Measurements from ENCODE around the gene PIP5K1B. TPM values are rescaled to one million over a fixed set of nuclear protein-coding genes. Genes with fewer than 3 reads are reported as not detected.

The PIP5K1B gene
- total and polyA plus RNA-seq, 10 of the 15 experiments (the other 5 are each of a cell fraction or from before 2014, with no cell fraction given) = 6.8 to 16.3 (median 10.6) TPM

GRCh38 chr9:68711281-68711680, 6.2 kb downstream of the PIP5K1B start:
- CTCF ChIA-PET = no interaction called here
- FAIRE-seq = no peak
- DNase-seq (ENCODE audit: low read depth, low spot score) = no peak

GRCh38 chr9:68711932-68712331, 6.9 kb downstream of the PIP5K1B start:
- no peak for FAIRE-seq
- H3K4me2 ChIP-seq (ENCODE audit: control insufficient read depth, insufficient read depth) = no peak overlapping the region
- intact Hi-C loops (cut with micrococcal nuclease; ENCODE audit: unreplicated experiment) (no loop called here), in situ Hi-C loops (cut with MboI) (no loop called here)
- H3K27ac ChIP-seq (ENCODE audit: control insufficient read depth, insufficient read depth) = no peak overlapping the region
- ChIA-PET SMC1A (ENCODE audit: uncharacterized antibody, unreplicated experiment) (interaction anchor here (1.4 kb wide), 2 partner anchors 9 to 31 kb away, joined by 3 to 4 read pairs; no protein-coding TSS in a partner anchor), CTCF (no interaction called here), RAD21 (ENCODE audit: unreplicated experiment) (no interaction called here), POLR2A (no interaction called here)
- no peak for ATAC-seq
- WGBS (ENCODE audit: insufficient coverage, insufficient replicate concordance, low lambda C conversion rate, missing lambda C conversion rate) = 80% methylated on average over 5 of the region's 5 CpGs
- no peak overlapping the region for H2AFZ ChIP-seq (ENCODE audit: control insufficient read depth, low read depth, low read length)
- no peaks in the 10 kb centered on the region; the same call in 2 of the 3 replicates for H3K9me3 ChIP-seq (replicated peaks; ENCODE audit: control insufficient read depth, insufficient read depth, low read length)
- no peaks in the 10 kb centered on the region for H4K20me1 ChIP-seq (ENCODE audit: control insufficient read depth, insufficient read depth)
- TF ChIP-seq MTA2 (IDR thresholded peaks at IDR 0.05; ENCODE audit: low read depth) = no peak
- no peak for TF ChIP-seq FOS (IDR thresholded peaks at IDR 0.05; ENCODE audit: borderline replicate concordance, extremely low read depth, insufficient read length)
- TF ChIP-seq, protein P1, sequence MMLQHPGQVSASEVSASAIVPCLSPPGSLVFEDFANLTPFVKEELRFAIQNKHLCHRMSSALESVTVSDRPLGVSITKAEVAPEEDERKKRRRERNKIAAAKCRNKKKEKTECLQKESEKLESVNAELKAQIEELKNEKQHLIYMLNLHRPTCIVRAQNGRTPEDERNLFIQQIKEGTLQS (IDR thresholded peaks at IDR 0.05; ENCODE audit: borderline replicate concordance, extremely low read depth, low read depth, low read length) = no peak
- no peak for TF ChIP-seq SMARCA5 (IDR thresholded peaks at IDR 0.05)
- no peak for TF ChIP-seq STAT3 (IDR thresholded peaks at IDR 0.05; ENCODE audit: low read depth, low read length)
- no peak for TF ChIP-seq GATAD2B (conservative IDR thresholded peaks at IDR 0.05; ENCODE audit: low read depth)
- no peak for TF ChIP-seq BCL11A (IDR thresholded peaks at IDR 0.05; ENCODE audit: low read depth, low read length)
- H3K79me2 ChIP-seq (ENCODE audit: control insufficient read depth, insufficient read depth, low read length) = peaks cover 37% of the 10 kb centered on the region
- H3K9ac ChIP-seq (ENCODE audit: control insufficient read depth, insufficient read depth, low read length) = no peak overlapping the region
- BruUV-seq (replicated peaks) = no TSS peak
- no peak overlapping the region for H3K4me3 ChIP-seq
- H3K27me3 ChIP-seq (replicated peaks in 1 of 2; ENCODE audit: control insufficient read depth in 2 of 2, insufficient read depth in 2 of 2, low read length in 1 of 2) = no peaks in the 10 kb centered on the region
- peaks cover 26% of the 10 kb centered on the region for H3K4me1 ChIP-seq (ENCODE audit: control insufficient read depth, insufficient read depth, low read length)
- no peak for DNase-seq (ENCODE audit: low read depth, low spot score)
- H3K36me3 ChIP-seq (ENCODE audit: control insufficient read depth in 2 of 2, insufficient read depth in 2 of 2, low read length in 1 of 2) = no peaks in the 10 kb centered on the region; a peak in 2 of 4 replicates

More at GRCh38 chr9:68711281-68711680, 6.2 kb downstream of the PIP5K1B start:
- 52% methylated on average over 2 of the region's 2 CpGs for WGBS (ENCODE audit: insufficient coverage, insufficient replicate concordance, low lambda C conversion rate, missing lambda C conversion rate)
- Histone ChIP-seq H2AFZ (ENCODE audit: control insufficient read depth, low read depth, low read length) (no peak overlapping the region), H4K20me1 (ENCODE audit: control insufficient read depth, insufficient read depth) (no peaks in the 10 kb centered on the region), H3K27me3 (replicated peaks in 1 of 2; ENCODE audit: control insufficient read depth in 2 of 2, insufficient read depth in 2 of 2, low read length in 1 of 2) (no peaks in the 10 kb centered on the region), H3K9ac (ENCODE audit: control insufficient read depth, insufficient read depth, low read length) (no peak overlapping the region), H3K4me3 (no peak overlapping the region), H3K36me3 (ENCODE audit: control insufficient read depth in 2 of 2, insufficient read depth in 2 of 2, low read length in 1 of 2) (no peaks in the 10 kb centered on the region; a peak in 2 of 4 replicates), H3K4me1 (ENCODE audit: control insufficient read depth, insufficient read depth, low read length) (peaks cover 26% of the 10 kb centered on the region), H3K4me2 (ENCODE audit: control insufficient read depth, insufficient read depth) (no peak overlapping the region), H3K27ac (ENCODE audit: control insufficient read depth, insufficient read depth) (no peak overlapping the region), H3K79me2 (ENCODE audit: control insufficient read depth, insufficient read depth, low read length) (peaks cover 44% of the 10 kb centered on the region), H3K9me3 (replicated peaks; ENCODE audit: control insufficient read depth, insufficient read depth, low read length) (no peaks in the 10 kb centered on the region; the same call in 2 of the 3 replicates)
- ChIA-PET POLR2A (no interaction called here), RAD21 (ENCODE audit: unreplicated experiment) (no interaction called here), SMC1A (ENCODE audit: uncharacterized antibody, unreplicated experiment) (interaction anchor here (1.4 kb wide), 2 partner anchors 10 to 32 kb away, joined by 3 to 4 read pairs; no protein-coding TSS in a partner anchor)
- no peak for ATAC-seq
- no TSS peak for BruUV-seq (replicated peaks)
- in situ Hi-C loops (cut with MboI) (no loop called here), intact Hi-C loops (cut with micrococcal nuclease; ENCODE audit: unreplicated experiment) (no loop called here)
- TF ChIP-seq CHD4 (IDR thresholded peaks at IDR 0.05) (no peak), ZSCAN29 (IDR thresholded peaks at IDR 0.05) (no peak), TAF1 (IDR thresholded peaks at IDR 0.05; ENCODE audit: borderline replicate concordance, low read depth, low read length) (no peak), SMARCA5 (IDR thresholded peaks at IDR 0.05) (no peak)
